GM12892 (cell line): ENCODE data around the gene UBR3.

Source experiments
- POLR2A ChIP-seq: IDR thresholded peaks from 2 replicates; pipeline ENCODE4 v1.6.1; 2011; ENCODE audit warnings: low read depth, low read length, control low read depth
- TAF1 ChIP-seq: IDR thresholded peaks from 2 replicates; pipeline ENCODE4 v1.6.1; 2011; ENCODE audit warnings: low read depth, mild to moderate bottlenecking, control low read depth, low read length, borderline replicate concordance

GRCh38 chr2:170013802-170014551 is 186.7 kb downstream of the UBR3 start:
- TF ChIP-seq POLR2A, result no peak
- no peak for TF ChIP-seq TAF1
